ENCODE results near the gene LBHD2. TPM values are rescaled to one million over a fixed set of nuclear protein-coding genes. Genes with fewer than 3 reads are reported as not detected.
"Not testable (repeated sequence)": the region's sequence is repeated elsewhere in the genome, so short reads cannot be mapped to it uniquely, and the experiment has no call there.

LBHD2 gene
- total RNA-seq (2014; rRNA removed; shearing (Covaris generic); ENCODE audit: low replicate concordance) = 7.5 TPM in 1 of 2 replicates, not detected in the other

- DNase-seq (ENCODE audit: low read depth) = no peak
- in situ Hi-C loops (cut with HindIII; ENCODE audit: low pct_unique_long_range_greater_than_20kb, low sequenced_read_pairs) = no loop called here
These were observed at the start of gene LBHD2 for GRCh38 chr14:103084021-103084919. Gene LBHD2, plus strand, starts transcription at chr14:103084210. Its CDS starts 1,803 bp downstream, at chr14:103086013.

GRCh38 chr14:103041464-103041863 lies 42.5 kb upstream of the LBHD2 start:
- in situ Hi-C loops (cut with HindIII; ENCODE audit: low pct_unique_long_range_greater_than_20kb, low sequenced_read_pairs) = no loop called here
- no peak for DNase-seq (ENCODE audit: low read depth)

GRCh38 chr14:103043257-103044015 lies 40.6 kb upstream of the LBHD2 start:
- no peak for DNase-seq (ENCODE audit: low read depth)
- in situ Hi-C loops (cut with HindIII; ENCODE audit: low pct_unique_long_range_greater_than_20kb, low sequenced_read_pairs) = no loop called here

DNA sequence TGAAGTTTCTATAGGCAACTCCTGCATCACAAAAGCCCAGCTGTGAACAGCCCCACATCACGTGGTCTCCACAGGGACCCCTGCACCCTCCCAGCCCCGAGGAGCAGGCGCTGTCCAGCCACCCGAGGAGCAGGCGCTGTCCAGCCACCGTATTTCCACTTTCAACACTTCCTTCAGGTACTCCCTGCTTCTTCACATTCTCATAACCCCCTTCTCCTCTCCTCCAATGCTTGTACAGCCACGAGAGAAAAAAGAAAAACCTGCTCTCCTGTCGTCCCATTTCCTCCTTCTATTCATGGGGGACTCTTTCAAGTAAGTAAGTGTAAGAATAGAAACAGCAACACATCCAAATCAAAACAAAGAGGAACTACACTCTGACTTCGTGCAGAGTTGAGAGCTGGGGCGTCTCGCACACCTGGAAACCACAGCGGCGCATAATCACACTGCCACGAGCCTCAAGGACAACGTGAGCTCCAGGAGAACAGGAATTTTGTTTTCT lies 38.6 kb upstream of the LBHD2 start:
- in situ Hi-C loops (cut with HindIII; ENCODE audit: low pct_unique_long_range_greater_than_20kb, low sequenced_read_pairs) = no loop called here
- no peak for DNase-seq (ENCODE audit: low read depth)

DNA sequence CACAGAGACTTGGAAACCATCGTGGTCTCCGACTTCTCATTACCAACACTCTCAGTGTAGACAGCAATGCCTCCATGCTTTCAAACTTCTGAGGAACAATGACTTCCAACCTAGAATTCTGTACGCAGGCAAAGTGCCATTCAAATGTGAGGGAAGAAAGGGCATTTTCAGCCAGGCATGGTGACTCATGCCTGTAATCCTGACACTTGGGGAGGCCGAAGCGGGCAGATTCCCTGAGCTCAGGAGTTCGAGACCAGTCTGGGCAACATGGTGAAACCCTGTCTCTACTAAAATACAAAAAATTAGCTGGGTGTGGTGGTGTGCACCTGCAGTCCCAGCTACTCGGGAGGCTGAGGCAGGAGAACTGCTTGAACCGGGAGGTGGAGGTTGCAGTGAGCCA lies 36.6 kb upstream of the LBHD2 start:
- in situ Hi-C loops (cut with HindIII; ENCODE audit: low pct_unique_long_range_greater_than_20kb, low sequenced_read_pairs); DNase-seq (ENCODE audit: low read depth): not testable (repeated sequence)

- in situ Hi-C loops (cut with HindIII; ENCODE audit: low pct_unique_long_range_greater_than_20kb, low sequenced_read_pairs) = no loop called here
- no peak for DNase-seq (ENCODE audit: low read depth)
These were observed 33.1 kb upstream of the LBHD2 start for GRCh38 chr14:103050935-103051334.

DNA sequence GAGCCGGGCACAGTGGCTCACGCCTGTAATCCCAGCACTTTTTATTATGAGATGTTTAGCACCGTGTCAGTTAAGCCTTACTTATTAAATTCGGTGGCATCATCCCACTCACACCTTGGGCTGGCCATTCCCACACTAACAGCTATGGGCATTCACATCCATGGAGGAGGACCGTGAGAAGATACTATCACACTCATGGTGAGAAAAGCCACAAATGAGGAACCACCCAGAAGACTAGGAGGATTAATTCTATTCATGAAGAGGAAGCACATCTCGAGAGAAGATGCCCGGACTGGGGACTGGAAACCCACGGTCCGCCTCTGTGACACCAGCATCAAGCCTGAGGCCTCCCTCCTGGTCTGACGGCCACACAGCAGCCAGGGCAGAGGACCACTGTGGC lies 31.6 kb upstream of the LBHD2 start:
- no peak for DNase-seq (ENCODE audit: low read depth)
- in situ Hi-C loops (cut with HindIII; ENCODE audit: low pct_unique_long_range_greater_than_20kb, low sequenced_read_pairs) = no loop called here

DNA sequence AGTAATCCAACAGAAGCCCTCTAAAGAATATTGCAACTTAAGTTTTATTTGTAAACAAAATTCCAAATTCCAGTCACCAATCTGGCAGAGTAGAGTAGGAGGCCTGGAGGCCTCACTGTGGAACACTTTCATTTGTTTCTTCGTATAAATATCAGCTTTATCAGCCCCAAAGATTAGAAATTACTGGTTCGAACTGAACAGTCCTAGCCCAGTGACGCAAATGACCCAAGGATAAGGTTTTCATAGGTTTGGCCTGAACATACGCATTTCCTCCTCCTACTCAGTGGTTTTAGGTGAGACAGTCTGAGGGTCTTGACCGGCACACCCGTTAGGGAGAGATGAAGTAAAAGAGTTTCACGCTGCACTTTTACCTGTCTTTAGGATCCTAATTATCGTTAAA lies 28.3 kb upstream of the LBHD2 start:
- no peak for DNase-seq (ENCODE audit: low read depth)
- in situ Hi-C loops (cut with HindIII; ENCODE audit: low pct_unique_long_range_greater_than_20kb, low sequenced_read_pairs) = no loop called here

GRCh38 chr14:103056322-103057027 lies 27.5 kb upstream of the LBHD2 start:
- DNase-seq (ENCODE audit: low read depth) = no peak
- in situ Hi-C loops (cut with HindIII; ENCODE audit: low pct_unique_long_range_greater_than_20kb, low sequenced_read_pairs) = no loop called here

GRCh38 chr14:103057028-103057371 lies 27.0 kb upstream of the LBHD2 start:
- in situ Hi-C loops (cut with HindIII; ENCODE audit: low pct_unique_long_range_greater_than_20kb, low sequenced_read_pairs) = no loop called here
- no peak for DNase-seq (ENCODE audit: low read depth)

DNA sequence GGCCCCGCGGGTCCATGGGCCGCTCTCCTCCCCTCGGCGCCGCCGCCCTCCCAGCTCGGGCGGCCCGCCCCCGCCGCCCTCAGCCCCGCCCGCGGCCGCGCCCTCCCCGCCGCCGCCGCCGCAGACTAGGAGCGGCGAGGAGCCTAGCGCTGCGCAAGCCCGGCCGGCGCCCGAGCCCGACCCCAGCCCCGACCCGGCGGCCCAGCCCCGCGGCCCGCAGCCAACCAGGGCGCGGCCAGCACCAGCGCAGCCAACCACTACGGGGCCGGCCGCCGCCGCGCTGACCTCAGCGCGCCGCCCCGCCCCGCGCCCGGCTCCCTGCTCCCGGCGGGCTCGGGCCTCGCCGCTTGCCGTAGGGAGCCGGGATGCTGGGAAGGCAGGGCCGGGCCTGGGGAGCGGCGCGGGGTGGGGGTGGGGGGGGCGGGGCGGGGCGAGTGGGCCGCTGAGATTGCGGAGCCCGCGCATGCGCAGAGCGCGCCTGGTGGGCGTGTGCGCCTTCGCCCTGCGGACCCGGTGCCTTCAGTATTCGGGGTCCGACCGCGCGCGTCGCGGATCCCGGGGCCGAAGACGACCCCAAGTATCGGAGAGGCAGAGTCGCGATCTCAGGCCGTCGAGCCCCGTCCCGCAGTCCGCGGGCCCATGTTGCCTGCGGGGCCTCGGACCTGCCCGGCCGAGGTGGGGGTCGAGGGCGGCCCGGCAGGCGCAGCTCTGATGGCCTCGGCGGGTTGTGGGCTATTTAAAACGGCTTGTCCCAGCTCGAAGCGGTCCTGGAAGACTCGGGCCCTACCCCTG lies 26.4 kb upstream of the LBHD2 start, which contains the start of gene CDC42BPB:
CDC42BPB (minus strand) TSS at position 178 of the 792 bp plus-strand sequence. CDS start 376 bp downstream, outside the sequence.
- in situ Hi-C loops (cut with HindIII; ENCODE audit: low pct_unique_long_range_greater_than_20kb, low sequenced_read_pairs) = no loop called here
- peak; percentile 82 for DNase-seq (ENCODE audit: low read depth)

DNA sequence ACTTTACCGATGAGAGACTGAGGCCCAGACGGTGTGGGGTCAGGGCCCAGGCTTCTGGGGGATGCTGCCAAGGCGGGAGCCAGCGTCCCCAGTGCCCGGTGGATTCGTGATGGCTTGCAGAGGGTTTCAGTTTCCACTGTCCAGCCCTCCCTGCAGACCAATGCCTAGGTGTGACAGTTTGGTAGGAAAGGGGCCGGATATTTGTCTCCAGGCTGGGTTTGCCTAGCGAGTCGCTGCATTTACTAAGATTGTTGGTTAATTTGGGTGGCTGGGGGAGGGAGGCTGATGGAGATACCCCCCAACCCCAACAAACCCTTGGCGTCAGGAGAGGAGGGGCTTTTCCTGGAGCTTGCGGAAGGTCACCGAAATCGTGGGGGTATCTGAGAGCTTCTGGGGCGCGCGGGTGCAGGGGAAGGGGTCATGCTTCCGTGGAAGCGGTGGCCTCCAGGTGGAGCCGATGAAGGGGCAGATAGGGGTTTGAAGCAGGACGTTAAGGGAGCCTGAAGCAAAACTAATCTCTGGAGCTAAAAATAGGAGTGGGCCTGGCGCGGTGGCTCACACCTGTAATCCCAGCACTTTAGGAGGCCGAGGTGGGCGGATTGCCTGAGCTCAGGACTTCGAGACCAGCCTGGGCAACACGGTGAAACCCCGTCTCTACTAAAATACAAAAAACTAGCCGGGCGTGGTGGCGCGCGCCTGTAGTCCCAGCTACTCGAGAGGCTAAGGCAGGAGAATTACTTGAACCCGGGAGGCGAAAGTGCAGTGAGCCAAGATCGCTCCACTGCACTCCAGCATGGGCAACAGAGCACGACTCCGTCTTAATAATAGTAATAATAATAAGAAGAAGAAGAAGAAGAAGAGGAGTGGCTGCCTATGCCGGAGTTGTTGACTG lies 25.6 kb upstream of the LBHD2 start:
- no peak for DNase-seq (ENCODE audit: low read depth)
- in situ Hi-C loops (cut with HindIII; ENCODE audit: low pct_unique_long_range_greater_than_20kb, low sequenced_read_pairs) = no loop called here

DNA sequence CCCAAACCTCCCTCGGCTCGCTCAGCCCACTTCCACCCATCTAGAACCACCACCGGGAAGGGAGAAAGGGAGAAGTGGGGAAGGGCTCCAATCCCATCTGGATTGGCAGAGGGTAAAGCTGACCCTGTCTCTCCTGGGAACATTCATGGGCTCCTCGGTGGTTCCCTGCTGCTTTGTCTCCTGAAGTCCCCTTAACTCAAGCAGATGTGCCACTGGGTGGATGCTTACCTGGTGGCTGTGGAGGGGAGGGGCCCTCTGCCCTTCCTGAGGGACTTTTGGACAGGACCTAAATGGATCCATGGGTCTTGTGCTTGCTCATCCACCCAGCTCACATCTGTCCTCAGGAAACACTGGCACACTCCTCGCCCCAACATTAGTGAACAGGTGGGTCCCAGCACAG lies 24.5 kb upstream of the LBHD2 start:
- in situ Hi-C loops (cut with HindIII; ENCODE audit: low pct_unique_long_range_greater_than_20kb, low sequenced_read_pairs) = no loop called here
- DNase-seq (ENCODE audit: low read depth) = no peak

DNA sequence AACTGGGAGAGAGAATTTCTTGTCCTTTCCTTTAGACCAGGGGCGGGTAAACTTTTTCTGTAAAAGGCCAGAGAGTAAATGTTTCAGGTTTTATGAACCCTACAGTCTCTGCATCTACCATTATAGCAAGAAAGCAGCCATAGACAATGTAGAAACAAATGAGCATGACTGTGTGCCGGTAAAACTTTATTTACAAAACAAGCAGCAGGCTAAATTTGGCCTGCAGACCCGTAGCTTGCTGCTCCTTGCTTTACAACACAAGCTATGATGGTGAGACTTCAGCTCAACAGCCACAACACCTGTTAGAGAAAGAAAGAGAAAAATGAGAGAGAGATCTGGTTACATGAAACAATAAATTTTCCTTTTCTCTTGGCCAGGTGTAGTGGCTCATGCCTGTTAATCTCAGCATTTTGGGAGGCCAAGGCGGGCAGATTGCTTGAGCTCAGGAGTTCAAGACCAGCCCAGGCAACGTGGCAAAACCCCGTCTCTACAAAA lies 22.5 kb upstream of the LBHD2 start:
- in situ Hi-C loops (cut with HindIII; ENCODE audit: low pct_unique_long_range_greater_than_20kb, low sequenced_read_pairs) = no loop called here
- DNase-seq (ENCODE audit: low read depth) = no peak

DNA sequence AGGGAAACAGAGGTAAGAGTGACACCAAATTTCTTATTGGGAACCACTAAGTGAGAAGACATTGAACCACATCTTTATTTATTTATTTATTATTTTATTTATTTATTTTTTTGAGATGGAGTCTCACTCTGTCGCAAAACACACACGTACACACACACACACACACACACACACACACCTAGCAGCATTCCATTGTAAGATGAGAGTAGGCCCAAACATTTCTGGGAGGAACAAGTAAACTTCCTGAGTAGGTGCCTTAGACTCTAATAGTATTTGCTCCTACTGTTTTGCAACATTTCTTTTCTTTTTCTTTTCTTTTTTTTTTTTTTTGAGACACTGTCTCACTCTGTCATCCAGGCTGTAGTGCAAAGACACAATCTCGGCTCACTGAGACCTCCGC lies 19.6 kb upstream of the LBHD2 start:
- DNase-seq (ENCODE audit: low read depth) = no peak
- in situ Hi-C loops (cut with HindIII; ENCODE audit: low pct_unique_long_range_greater_than_20kb, low sequenced_read_pairs) = no loop called here

GRCh38 chr14:103064978-103065377 lies 19.0 kb upstream of the LBHD2 start:
- in situ Hi-C loops (cut with HindIII; ENCODE audit: low pct_unique_long_range_greater_than_20kb, low sequenced_read_pairs) = no loop called here
- DNase-seq (ENCODE audit: low read depth) = peak; percentile 50

DNA sequence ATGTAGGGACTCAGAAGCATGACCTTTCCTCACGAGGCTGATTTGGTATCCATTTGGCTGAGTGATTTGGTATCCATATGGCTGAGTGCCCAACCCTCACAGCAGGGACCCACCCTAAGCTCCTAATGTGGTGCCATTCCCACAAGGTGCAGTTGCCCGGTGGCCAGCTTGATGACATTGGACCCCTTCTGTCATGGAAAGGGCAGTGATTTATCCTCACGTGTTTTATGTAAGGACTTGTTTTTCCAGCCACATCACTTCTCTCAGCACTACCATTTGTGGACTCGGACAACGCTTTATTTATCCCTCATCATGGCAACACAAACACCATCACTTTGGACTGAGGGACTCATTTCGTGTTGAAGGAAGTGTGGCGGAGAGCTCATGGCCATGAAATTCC lies 18.1 kb upstream of the LBHD2 start:
- in situ Hi-C loops (cut with HindIII; ENCODE audit: low pct_unique_long_range_greater_than_20kb, low sequenced_read_pairs) = no loop called here

More for the DNA sequence above, 18.1 kb upstream of the LBHD2 start:
- DNase-seq (ENCODE audit: low read depth) = peak; percentile 78
